K562 (cell line): Measurements from ENCODE around the gene ESPN. TPM values are rescaled to one million over a fixed set of nuclear protein-coding genes. Genes with fewer than 3 reads are reported as not detected.

Experiments
- ATAC-seq: fragments of 200-7000 bp; cut with Tn5 transposase; 3 replicates; pipeline ENCODE4 v1.9.1; 2020; ENCODE audit warnings: moderate library complexity
- BruUV-seq: library from RNA; stranded (reverse); fragments of 400-500 nt; replicated peaks from 2 replicates; lab custom pipeline; 2021; lab: Mats Ljungman, UMichigan
- CTCF ChIA-PET: fragments of 300-600 bp; formaldehyde crosslinking; extraction: SDS; loops from one replicate; lab custom pipeline; 2021; ENCODE audit warnings: low intra/inter-chr PET ratio; lab: Yijun Ruan, JAX
- POLR2A ChIA-PET: fragments of 300-600, 350-650 bp; sonication (Branson Sonifier 250); formaldehyde crosslinking; extraction: SDS; loops from one replicate; lab custom pipeline; 2021; ENCODE audit warnings: antibody characterized with exemption, inconsistent platforms; lab: Yijun Ruan, JAX
- DNase-seq, 4 experiments: peaks; one replicate each; pipeline versions ENCODE4 v3.0.0 to v3.0.0-alpha.2; 2011 to 2018; ENCODE audit warnings: low spot score in 3 of 4, mixed read lengths in 3 of 4; ENCODE audit errors: extremely low read depth in 1 of 4
- FAIRE-seq: peaks from 2 replicates; lab custom pipeline; 2011; peaks lifted over from hg19 to GRCh38; lab: Jason Lieb, UNC
- H2AFZ ChIP-seq: 2 replicates; pipeline ENCODE4 v1.6.0; 2011; ENCODE audit warnings: low read depth, low read length, control low read depth, inconsistent platforms
- H3K27ac ChIP-seq: fragments of 200-600 bp; 3 replicates; pipeline ENCODE4 v1.8.0; 2011; ENCODE audit warnings: low read depth, mild to moderate bottlenecking, control low read depth, inconsistent platforms, low read length, moderate library complexity, mixed read lengths; ENCODE audit errors: extremely low read depth
- H3K27me3 ChIP-seq, 2 experiments: fragments of 300-600 bp in 1 of 2; 2 replicates in 1 of 2; 3 replicates in 1 of 2; pipeline versions ENCODE4 v1.6.0 to v1.8.0; 2011; ENCODE audit warnings: inconsistent platforms in 2 of 2, low read length in 2 of 2, mild to moderate bottlenecking in 1 of 2, mixed read lengths in 1 of 2, moderate library complexity in 1 of 2; ENCODE audit not compliant: control insufficient read depth in 2 of 2, insufficient read depth in 2 of 2
- H3K36me3 ChIP-seq: fragments of 300-600 bp; 3 replicates; pipeline ENCODE4 v1.8.0; 2011; ENCODE audit warnings: mild to moderate bottlenecking, low read length, inconsistent platforms; ENCODE audit not compliant: control insufficient read depth, insufficient read depth
- H3K4me1 ChIP-seq, 2 experiments: fragments of 200-600 bp in 1 of 2; replicated peaks in 1 of 2; 2 replicates in 1 of 2; 3 replicates in 1 of 2; pipeline versions ENCODE4 v1.5.1 to v1.8.0; 2011; ENCODE audit warnings: inconsistent platforms in 2 of 2, low read length in 2 of 2, mild to moderate bottlenecking in 1 of 2, mixed read lengths in 1 of 2, moderate library complexity in 1 of 2; ENCODE audit not compliant: control insufficient read depth in 2 of 2, insufficient read depth in 2 of 2
- H3K4me2 ChIP-seq: 2 replicates; pipeline ENCODE4 v1.6.1; 2011; ENCODE audit warnings: low read length, control low read depth, inconsistent platforms, mixed read lengths; ENCODE audit not compliant: insufficient read depth
- H3K4me3 ChIP-seq: fragments of 200-600 bp; sonication (generic), shearing (Covaris generic); 2 replicates; pipeline ENCODE4 v1.5.1; 2016; ENCODE audit warnings: control low read depth, inconsistent platforms
- H3K79me2 ChIP-seq: fragments of 200-600 bp; 3 replicates; pipeline ENCODE4 v1.8.0; 2011; ENCODE audit warnings: low read length, inconsistent platforms; ENCODE audit not compliant: control insufficient read depth, insufficient read depth
- H3K9ac ChIP-seq, 2 experiments: 2 replicates each; pipeline versions ENCODE4 v1.6.0 to v1.6.1; 2011; ENCODE audit warnings: low read depth in 2 of 2, low read length in 2 of 2, control low read depth in 1 of 2, inconsistent platforms in 1 of 2, mild to moderate bottlenecking in 1 of 2, mixed read lengths in 1 of 2; ENCODE audit not compliant: insufficient read depth in 1 of 2
- H3K9me1 ChIP-seq: one replicate; pipeline ENCODE4 v1.6.0; 2011; ENCODE audit warnings: inconsistent platforms, mild to moderate bottlenecking, low read length, moderate library complexity; ENCODE audit not compliant: control insufficient read depth, insufficient read depth
- H3K9me3 ChIP-seq: replicated peaks from 2 replicates; pipeline ENCODE4 v1.5.1; 2011; ENCODE audit warnings: low read depth, low read length, inconsistent platforms; ENCODE audit not compliant: control insufficient read depth, insufficient read depth
- H4K20me1 ChIP-seq: replicated peaks from 2 replicates; pipeline ENCODE4 v1.6.1; 2011; ENCODE audit warnings: low read length, inconsistent platforms, mixed read lengths; ENCODE audit not compliant: control insufficient read depth, insufficient read depth
- EZH2 ChIP-seq: IDR thresholded peaks from 2 replicates; pipeline ENCODE4 v1.6.1; 2012; ENCODE audit warnings: low read depth, mild to moderate bottlenecking, inconsistent platforms, low read length, borderline replicate concordance
- PCBP1 ChIP-seq: fragments of 200-400 bp; formaldehyde crosslinking; IDR thresholded peaks from 2 replicates; pipeline ENCODE4 v1.6.1; 2018; ENCODE audit warnings: mild to moderate bottlenecking, low read depth, low read length; ENCODE audit not compliant: poor library complexity, severe bottlenecking
- PRPF4 ChIP-seq: fragments of 200-400 bp; formaldehyde crosslinking; IDR thresholded peaks from one replicate; pipeline ENCODE4 v1.6.1; 2017; ENCODE audit warnings: low read length, low read depth, mild to moderate bottlenecking; ENCODE audit not compliant: insufficient read depth, poor library complexity, severe bottlenecking
- PTBP1 ChIP-seq: fragments of 200-400 bp; formaldehyde crosslinking; IDR thresholded peaks from 2 replicates; pipeline ENCODE4 v1.6.1; 2017; ENCODE audit warnings: low read depth, low read length
- RCOR1 ChIP-seq, 2 experiments: IDR thresholded peaks; 2 replicates each; pipeline ENCODE4 v1.6.1; 2012; ENCODE audit warnings: low read depth in 2 of 2, low read length in 2 of 2, borderline replicate concordance in 1 of 2, improper control_type of control experiment in 1 of 2
- YY1 ChIP-seq, 3 experiments: IDR thresholded peaks; 2 replicates each; pipeline ENCODE4 v1.6.1; 2011; ENCODE audit warnings: low read length in 2 of 3, mild to moderate bottlenecking in 2 of 3, moderate library complexity in 2 of 3, borderline replicate concordance in 1 of 3, control low read depth in 1 of 3, low read depth in 1 of 3; ENCODE audit not compliant: insufficient read depth in 3 of 3, insufficient replicate concordance in 2 of 3, control insufficient read depth in 1 of 3, insufficient read length in 1 of 3; ENCODE audit errors: extremely low read depth in 1 of 3
- ZBTB7A ChIP-seq: IDR thresholded peaks from 2 replicates; pipeline ENCODE4 v1.6.1; 2011; ENCODE audit warnings: low read depth, mild to moderate bottlenecking, low read length, moderate library complexity, borderline replicate concordance; ENCODE audit not compliant: control insufficient read depth
- WGBS: fragments of 100-300 bp; shearing (Covaris generic); methylation state at CpG from one replicate; pipeline ENCODE4 v1.1.6; 2016; ENCODE audit warnings: low coverage, mixed read lengths; ENCODE audit not compliant: insufficient coverage; ENCODE audit errors: missing lambda C conversion rate; 5-methylcytosine and 5-hydroxymethylcytosine counted together
- in situ Hi-C: fragments of 300-500 bp; cut with MboI; formaldehyde crosslinking; loops from 4 replicates; pipeline ENCODE4 v1.15.0; 2018; ENCODE audit warnings: inconsistent platforms, mixed read lengths
- intact Hi-C: fragments of 100-400 bp; cut with micrococcal nuclease; formaldehyde crosslinking; loops from 2 replicates; pipeline ENCODE4 v1.14.2; 2022
- polyA plus RNA-seq, 8 experiments: library from polyadenylated mRNA; depleted of rRNA in 4 of 8; stranded (reverse) in 5 of 8; unstranded in 3 of 8; fragments of >200 nt; fragmentation: Nextera tagmentation in 2 of 8; fragmentation: Illumina TruSeq in 1 of 8; extraction: Ambion mirVana in 2 of 8; extraction: Trizol in 1 of 8; gene quantifications; 2 replicates each; pipeline versions ENCODE4 v1.2.1 to v1.2.3, GENCODE V29; 2011 to 2014; ENCODE audit warnings: inconsistent platforms in 1 of 8, missing spikeins in 1 of 8
- total RNA-seq, 7 experiments: library from RNA; depleted of rRNA in 6 of 7; stranded (reverse); fragments of >200 nt in 6 of 7; fragmentation: Illumina TruSeq in 2 of 7; extraction: Trizol in 2 of 7; gene quantifications; 2 replicates each; pipeline versions ENCODE4 v1.2.1 to v1.2.3, GENCODE V29; 2011 to 2021; ENCODE audit warnings: low replicate concordance in 1 of 7
- TF ChIP-seq, protein P1 (sequence below): sonication (generic); formaldehyde crosslinking; IDR thresholded peaks from 2 replicates; pipeline ENCODE4 v1.8.0; 2022; ENCODE audit warnings: missing genetic modification reagents, mild to moderate bottlenecking, borderline replicate concordance
- TF ChIP-seq, protein P2 (sequence below), 3 experiments: IDR thresholded peaks in 2 of 3; conservative IDR thresholded peaks in 1 of 3; 2 replicates each; pipeline ENCODE4 v1.5.1; 2011 to 2012; ENCODE audit warnings: low read length in 3 of 3, mild to moderate bottlenecking in 3 of 3, control low read depth in 2 of 3, improper control_type of control experiment in 1 of 3, inconsistent platforms in 1 of 3, low read depth in 1 of 3, mixed read lengths in 1 of 3, moderate library complexity in 1 of 3; ENCODE audit not compliant: insufficient read depth in 2 of 3
- TF ChIP-seq, protein P3 (sequence below): IDR thresholded peaks from 2 replicates; pipeline ENCODE4 v1.6.1; 2011; ENCODE audit warnings: borderline replicate concordance, low read depth, mild to moderate bottlenecking, moderate library complexity, low read length; ENCODE audit not compliant: insufficient read depth, poor library complexity, severe bottlenecking

The ESPN gene
- total and polyA plus RNA-seq, 9 of the 15 experiments (the other 6 are each of a cell fraction or from before 2014, with no cell fraction given): 0.07 to 1.2 (median 0.45) TPM; not detected in 3

DNA sequence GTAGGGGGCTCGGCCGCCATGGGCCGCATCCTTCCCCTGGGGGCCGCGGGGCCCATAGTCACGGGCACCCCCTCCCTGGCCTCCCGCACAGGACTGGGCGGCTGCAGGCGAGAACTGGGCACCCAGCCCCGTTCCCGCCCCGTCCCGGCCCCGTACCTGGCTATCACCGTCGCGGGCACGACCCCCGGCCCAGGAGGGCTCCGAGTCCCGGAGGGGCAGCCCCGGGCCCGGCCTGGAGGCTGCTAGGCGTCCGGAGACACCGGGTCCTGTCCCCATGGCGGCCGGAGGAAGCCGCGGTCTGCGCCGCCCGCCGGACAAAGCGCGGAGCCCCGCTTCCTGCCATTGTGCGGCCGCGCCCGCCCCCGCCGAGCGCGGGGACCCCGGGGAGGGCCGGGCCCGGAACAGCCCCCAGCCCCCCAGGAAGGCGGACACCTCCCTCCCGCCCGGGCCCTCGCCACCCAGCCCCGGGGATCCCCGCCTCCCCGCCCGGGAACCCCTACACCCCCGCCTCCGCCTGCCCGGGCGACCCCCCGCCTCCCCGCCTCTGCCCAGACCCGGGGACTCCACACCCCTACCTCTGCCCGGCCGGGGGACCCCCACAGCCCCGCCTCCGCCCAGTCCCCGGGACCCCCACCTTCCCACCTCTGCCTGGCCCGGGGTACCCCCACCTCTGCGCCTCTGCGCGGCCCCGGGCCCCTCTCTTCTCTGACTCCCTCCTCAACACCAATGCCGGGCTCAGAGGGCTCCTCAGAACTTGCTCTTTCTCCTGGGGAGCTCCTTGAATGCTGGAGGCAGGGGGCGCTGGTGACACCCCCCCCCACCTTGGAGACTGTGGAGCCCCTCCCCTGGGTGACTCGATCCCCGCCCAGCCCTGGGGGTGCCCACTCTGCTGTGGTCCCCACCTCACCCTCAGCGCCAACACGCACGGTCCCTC, 60.9 kb downstream of the ESPN start:
- Histone ChIP-seq H2AFZ (no peak overlapping the region), H3K9ac (0 out of 4 replicates have a peak overlapping the region, but pooled peaks of 1 of the 2 experiments have one; percentile 15), H3K27me3 (peaks cover 47 to 76% of the 10 kb centered on the region in 2 experiments), H3K4me1 (peaks cover 4 to 41% of the 10 kb centered on the region in 2 experiments; a peak in 2 of 5 replicates), H3K4me2 (no peak overlapping the region), H4K20me1 (peaks cover 18% of the 10 kb centered on the region), H3K9me1 (peaks cover 4% of the 10 kb centered on the region), H3K4me3 (no peak overlapping the region), H3K9me3 (no peaks in the 10 kb centered on the region), H3K27ac (no peak overlapping the region), H3K36me3 (no peaks in the 10 kb centered on the region), H3K79me2 (no peaks in the 10 kb centered on the region)
- in situ Hi-C loops: loop anchor here (25.0 kb wide), 1 partner anchor 727 kb away; no protein-coding TSS in a partner anchor
- ChIA-PET CTCF (interaction anchor here (0.5 to 2.9 kb wide), 6 partner anchors 38 to 733 kb away, joined by 3 to 31 read pairs (median 8); no protein-coding TSS in a partner anchor), POLR2A (no interaction called here)
- DNase-seq (peak in 2 of 4 experiments; percentile 48 to 54), FAIRE-seq (no peak), ATAC-seq (no peak)
- BruUV-seq: no TSS peak
- intact Hi-C loops: loop anchor here (1.0 to 5.0 kb wide), 5 partner anchors 17 to 161 kb away; partner anchors contain the start of genes NOL9 and TAS1R1
- WGBS: 5% methylated on average over 46 of the region's 80 CpGs
- TF ChIP-seq, protein P1, sequence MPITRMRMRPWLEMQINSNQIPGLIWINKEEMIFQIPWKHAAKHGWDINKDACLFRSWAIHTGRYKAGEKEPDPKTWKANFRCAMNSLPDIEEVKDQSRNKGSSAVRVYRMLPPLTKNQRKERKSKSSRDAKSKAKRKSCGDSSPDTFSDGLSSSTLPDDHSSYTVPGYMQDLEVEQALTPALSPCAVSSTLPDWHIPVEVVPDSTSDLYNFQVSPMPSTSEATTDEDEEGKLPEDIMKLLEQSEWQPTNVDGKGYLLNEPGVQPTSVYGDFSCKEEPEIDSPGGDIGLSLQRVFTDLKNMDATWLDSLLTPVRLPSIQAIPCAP: no peak
- TF ChIP-seq PCBP1 (peak; percentile 24), YY1 (IDR thresholded peaks at IDR 0.05; ENCODE audit: borderline replicate concordance in 1 of 3, control insufficient read depth in 1 of 3, extremely low read depth in 1 of 3, insufficient read depth in 3 of 3, insufficient read length in 1 of 3, insufficient replicate concordance in 2 of 3, low read depth in 1 of 3, low read length in 2 of 3) (peak in 1 of 3 experiments; percentile 10), RCOR1 (IDR thresholded peaks at IDR 0.05; ENCODE audit: borderline replicate concordance in 1 of 2, low read depth in 2 of 2, low read length in 2 of 2) (no peak), EZH2 (peak; percentile 75; the same call in 1 of the 2 replicates), PTBP1 (no peak), ZBTB7A (peak; percentile 38; the same call in 1 of the 2 replicates), PRPF4 (no peak)
- TF ChIP-seq, protein P2, sequence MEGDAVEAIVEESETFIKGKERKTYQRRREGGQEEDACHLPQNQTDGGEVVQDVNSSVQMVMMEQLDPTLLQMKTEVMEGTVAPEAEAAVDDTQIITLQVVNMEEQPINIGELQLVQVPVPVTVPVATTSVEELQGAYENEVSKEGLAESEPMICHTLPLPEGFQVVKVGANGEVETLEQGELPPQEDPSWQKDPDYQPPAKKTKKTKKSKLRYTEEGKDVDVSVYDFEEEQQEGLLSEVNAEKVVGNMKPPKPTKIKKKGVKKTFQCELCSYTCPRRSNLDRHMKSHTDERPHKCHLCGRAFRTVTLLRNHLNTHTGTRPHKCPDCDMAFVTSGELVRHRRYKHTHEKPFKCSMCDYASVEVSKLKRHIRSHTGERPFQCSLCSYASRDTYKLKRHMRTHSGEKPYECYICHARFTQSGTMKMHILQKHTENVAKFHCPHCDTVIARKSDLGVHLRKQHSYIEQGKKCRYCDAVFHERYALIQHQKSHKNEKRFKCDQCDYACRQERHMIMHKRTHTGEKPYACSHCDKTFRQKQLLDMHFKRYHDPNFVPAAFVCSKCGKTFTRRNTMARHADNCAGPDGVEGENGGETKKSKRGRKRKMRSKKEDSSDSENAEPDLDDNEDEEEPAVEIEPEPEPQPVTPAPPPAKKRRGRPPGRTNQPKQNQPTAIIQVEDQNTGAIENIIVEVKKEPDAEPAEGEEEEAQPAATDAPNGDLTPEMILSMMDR (IDR thresholded peaks at IDR 0.05 in 2 of 3, conservative IDR thresholded peaks at IDR 0.05 in 1 of 3; ENCODE audit: insufficient read depth in 2 of 3, low read depth in 1 of 3, low read length in 3 of 3): 0 out of 6 replicates have a peak, but pooled peaks of 1 of the 3 experiments have one; percentile 6
- TF ChIP-seq, protein P3, sequence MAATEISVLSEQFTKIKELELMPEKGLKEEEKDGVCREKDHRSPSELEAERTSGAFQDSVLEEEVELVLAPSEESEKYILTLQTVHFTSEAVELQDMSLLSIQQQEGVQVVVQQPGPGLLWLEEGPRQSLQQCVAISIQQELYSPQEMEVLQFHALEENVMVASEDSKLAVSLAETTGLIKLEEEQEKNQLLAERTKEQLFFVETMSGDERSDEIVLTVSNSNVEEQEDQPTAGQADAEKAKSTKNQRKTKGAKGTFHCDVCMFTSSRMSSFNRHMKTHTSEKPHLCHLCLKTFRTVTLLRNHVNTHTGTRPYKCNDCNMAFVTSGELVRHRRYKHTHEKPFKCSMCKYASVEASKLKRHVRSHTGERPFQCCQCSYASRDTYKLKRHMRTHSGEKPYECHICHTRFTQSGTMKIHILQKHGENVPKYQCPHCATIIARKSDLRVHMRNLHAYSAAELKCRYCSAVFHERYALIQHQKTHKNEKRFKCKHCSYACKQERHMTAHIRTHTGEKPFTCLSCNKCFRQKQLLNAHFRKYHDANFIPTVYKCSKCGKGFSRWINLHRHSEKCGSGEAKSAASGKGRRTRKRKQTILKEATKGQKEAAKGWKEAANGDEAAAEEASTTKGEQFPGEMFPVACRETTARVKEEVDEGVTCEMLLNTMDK: no peak
